PC-3 (cell line): ENCODE results near the gene KCNK4. TPM values are rescaled to one million over a fixed set of nuclear protein-coding genes. Genes with fewer than 3 reads are reported as not detected.
A peak's percentile ranks its signal among the peaks of the same experiment; 100 is the strongest.

ENCODE experiments used
- ATAC-seq: fragments of 200-7000 bp; cut with Tn5 transposase; 2 replicates; pipeline ENCODE4 v1.9.1; 2020; ENCODE audit warnings: mild to moderate bottlenecking, moderate library complexity
- BruUV-seq: library from RNA; stranded (reverse); fragments of 400-500 nt; replicated peaks from 2 replicates; lab custom pipeline; 2021; lab: Mats Ljungman, UMichigan
- CTCF ChIA-PET: fragments of 300-600 bp; sonication (Branson Sonifier 250); formaldehyde crosslinking; loops from one replicate; lab custom pipeline; 2022; ENCODE audit warnings: antibody characterized with exemption; lab: Charles Lee
- POLR2A ChIA-PET: fragments of 300-600 bp; sonication (Branson Sonifier 250); formaldehyde crosslinking; loops from one replicate; lab custom pipeline; 2022; ENCODE audit warnings: antibody characterized with exemption; ENCODE audit not compliant: unreplicated experiment; lab: Charles Lee
- DNase-seq: peaks from one replicate; pipeline ENCODE4 v3.0.0-alpha.2; 2015
- H2AFZ ChIP-seq: fragments of 300-600 bp; sonication (generic); 2 replicates; pipeline ENCODE4 v1.6.0; 2016; ENCODE audit warnings: antibody characterized with exemption, low read length
- H3F3A ChIP-seq: fragments of 300-600 bp; sonication (generic); one replicate; pipeline ENCODE4 v1.6.0; 2017; ENCODE audit warnings: antibody characterized with exemption, low read length, control low read depth, mild to moderate bottlenecking; ENCODE audit not compliant: unreplicated experiment
- H3K27ac ChIP-seq: fragments of 300-600 bp; sonication (generic); 2 replicates; pipeline ENCODE4 v1.5.1; 2016; ENCODE audit warnings: mild to moderate bottlenecking, low read length
- H3K27me3 ChIP-seq: fragments of 300-600 bp; sonication (generic); 2 replicates; pipeline ENCODE4 v1.6.1; 2016; ENCODE audit warnings: low read length, mixed read lengths
- H3K36me3 ChIP-seq: fragments of 300-600 bp; sonication (generic); 2 replicates; pipeline ENCODE4 v1.6.1; 2016; ENCODE audit warnings: low read depth, mixed run types, low read length, mixed read lengths
- H3K4me1 ChIP-seq: fragments of 300-600 bp; sonication (generic); 2 replicates; pipeline ENCODE4 v1.5.1; 2016; ENCODE audit warnings: low read length; ENCODE audit not compliant: insufficient read depth
- H3K4me2 ChIP-seq: fragments of 300-600 bp; sonication (generic); 2 replicates; pipeline ENCODE4 v1.6.0; 2016; ENCODE audit warnings: low read length
- H3K4me3 ChIP-seq: fragments of 300-600 bp; sonication (generic); 2 replicates; pipeline ENCODE4 v1.5.1; 2016; ENCODE audit warnings: mild to moderate bottlenecking, low read length, mixed read lengths
- H3K79me2 ChIP-seq: fragments of 300-600 bp; sonication (generic); 2 replicates; pipeline ENCODE4 v1.6.1; 2017; ENCODE audit warnings: low read length, mixed read lengths
- H3K9ac ChIP-seq: fragments of 300-600 bp; sonication (generic); 2 replicates; pipeline ENCODE4 v1.6.0; 2016; ENCODE audit warnings: mild to moderate bottlenecking, low read length
- H3K9me2 ChIP-seq: fragments of 300-600 bp; sonication (generic); replicated peaks from 2 replicates; pipeline ENCODE4 v1.6.1; 2016; ENCODE audit warnings: mixed run types, low read length, mixed read lengths
- H3K9me3 ChIP-seq: fragments of 300-600 bp; sonication (generic); 2 replicates; pipeline ENCODE4 v1.6.1; 2016; ENCODE audit warnings: low read length, mixed read lengths
- H4K20me1 ChIP-seq: fragments of 300-600 bp; sonication (generic); 2 replicates; pipeline ENCODE4 v1.6.1; 2016; ENCODE audit warnings: low read length, mixed read lengths
- EZH2 ChIP-seq: fragments of 300-600 bp; sonication (generic); IDR thresholded peaks from one replicate; pipeline ENCODE4 v1.6.1; 2017; ENCODE audit warnings: antibody characterized with exemption, mild to moderate bottlenecking, low read length; ENCODE audit not compliant: unreplicated experiment
- EZH2phosphoT487 ChIP-seq: fragments of 300-600 bp; sonication (generic); IDR thresholded peaks from 2 replicates; pipeline ENCODE4 v1.6.1; 2018; ENCODE audit warnings: mild to moderate bottlenecking, antibody characterized with exemption, low read length, borderline replicate concordance
- intact Hi-C: fragments of 100-400 bp; cut with micrococcal nuclease; formaldehyde crosslinking; loops from 2 replicates; pipeline ENCODE4 v1.9.0; 2023
- total RNA-seq: library from RNA; depleted of rRNA; stranded (reverse); fragments of >200 nt; gene quantifications from 2 replicates; pipeline ENCODE4 v1.2.3, GENCODE V29; 2014
- TF ChIP-seq, protein P1 (sequence below): fragments of 300-600 bp; sonication (generic); conservative IDR thresholded peaks from 2 replicates; pipeline ENCODE4 v1.5.1; 2017; ENCODE audit warnings: antibody characterized with exemption, low read depth, mild to moderate bottlenecking, low read length

Gene KCNK4
- total RNA-seq, 1 experiment from 2014 or later = 1.2 TPM

DNA sequence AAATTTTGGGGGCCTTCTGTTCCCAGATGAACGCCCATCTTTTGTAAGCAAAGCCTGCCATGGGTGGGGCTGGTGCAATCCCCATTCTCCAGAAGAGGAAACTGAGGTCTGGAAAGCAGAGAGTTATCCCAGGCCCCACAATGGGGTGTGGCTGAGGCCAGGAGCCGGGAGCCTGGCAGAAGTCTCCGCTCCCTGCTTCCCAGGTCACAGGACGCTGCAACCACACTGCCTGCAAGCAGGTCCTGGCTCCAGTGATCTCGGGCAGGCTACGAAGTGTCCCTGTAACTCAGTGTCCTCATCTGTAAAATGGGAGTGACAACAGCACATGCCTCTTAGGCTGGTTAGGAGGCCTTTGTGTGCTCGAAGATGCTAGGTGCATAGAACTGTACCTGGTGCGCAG lies 38.1 kb upstream of the KCNK4 start:
- Histone ChIP-seq H3K9ac (no peak overlapping the region), H3F3A (no peaks in the 10 kb centered on the region), H3K36me3 (peaks cover 21% of the 10 kb centered on the region), H3K9me2 (no peaks in the 10 kb centered on the region), H3K4me2 (peak overlapping the region; percentile 98), H3K27me3 (no peaks in the 10 kb centered on the region), H3K9me3 (no peaks in the 10 kb centered on the region), H3K79me2 (peaks cover 25% of the 10 kb centered on the region), H4K20me1 (no peaks in the 10 kb centered on the region; the same call in 1 of the 2 replicates), H3K27ac (no peak overlapping the region), H3K4me1 (peaks cover 25% of the 10 kb centered on the region), H2AFZ (no peak overlapping the region), H3K4me3 (peak overlapping the region; percentile 85)
- POLR2A ChIA-PET = no interaction called here
- no peak for ATAC-seq
- DNase-seq = no peak
- intact Hi-C loops = no loop called here
- CTCF ChIA-PET = interaction anchor here (0.6 kb wide), 2 partner anchors 12 to 93 kb away, joined by 3 read pairs; partner anchors contain the start of gene FKBP2
- TSS peak; percentile 9 for BruUV-seq
- TF ChIP-seq, protein P1, sequence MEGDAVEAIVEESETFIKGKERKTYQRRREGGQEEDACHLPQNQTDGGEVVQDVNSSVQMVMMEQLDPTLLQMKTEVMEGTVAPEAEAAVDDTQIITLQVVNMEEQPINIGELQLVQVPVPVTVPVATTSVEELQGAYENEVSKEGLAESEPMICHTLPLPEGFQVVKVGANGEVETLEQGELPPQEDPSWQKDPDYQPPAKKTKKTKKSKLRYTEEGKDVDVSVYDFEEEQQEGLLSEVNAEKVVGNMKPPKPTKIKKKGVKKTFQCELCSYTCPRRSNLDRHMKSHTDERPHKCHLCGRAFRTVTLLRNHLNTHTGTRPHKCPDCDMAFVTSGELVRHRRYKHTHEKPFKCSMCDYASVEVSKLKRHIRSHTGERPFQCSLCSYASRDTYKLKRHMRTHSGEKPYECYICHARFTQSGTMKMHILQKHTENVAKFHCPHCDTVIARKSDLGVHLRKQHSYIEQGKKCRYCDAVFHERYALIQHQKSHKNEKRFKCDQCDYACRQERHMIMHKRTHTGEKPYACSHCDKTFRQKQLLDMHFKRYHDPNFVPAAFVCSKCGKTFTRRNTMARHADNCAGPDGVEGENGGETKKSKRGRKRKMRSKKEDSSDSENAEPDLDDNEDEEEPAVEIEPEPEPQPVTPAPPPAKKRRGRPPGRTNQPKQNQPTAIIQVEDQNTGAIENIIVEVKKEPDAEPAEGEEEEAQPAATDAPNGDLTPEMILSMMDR = no peak
- TF ChIP-seq EZH2phosphoT487 = no peak
- TF ChIP-seq EZH2 = no peak

DNA sequence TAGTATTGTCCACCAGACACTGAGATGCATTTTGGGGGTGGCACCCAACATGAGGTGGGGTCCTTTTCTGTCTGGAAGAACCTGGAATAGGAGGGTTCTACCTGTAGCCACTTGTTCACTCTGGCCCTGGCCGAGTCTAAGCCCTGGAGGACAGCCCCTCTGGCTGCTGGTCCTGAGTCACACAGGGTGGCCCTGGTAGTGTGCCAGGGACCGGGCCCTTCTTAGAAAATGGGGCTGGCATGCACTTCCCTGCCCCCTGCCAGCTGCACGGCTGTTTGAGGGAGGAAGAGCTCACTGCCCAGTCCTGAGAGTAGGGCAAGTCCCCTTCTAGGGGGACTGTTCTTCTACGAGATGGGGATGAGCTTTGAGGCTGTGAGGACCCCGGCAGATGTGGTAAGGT lies 37.6 kb upstream of the KCNK4 start:
- ATAC-seq (no peak), DNase-seq (peak; percentile 44)
- Histone ChIP-seq H3K79me2 (peaks cover 25% of the 10 kb centered on the region), H3K36me3 (peaks cover 21% of the 10 kb centered on the region), H2AFZ (no peak overlapping the region), H3K4me3 (peak overlapping the region; percentile 85; the same call in 1 of the 2 replicates), H3F3A (no peaks in the 10 kb centered on the region), H3K4me1 (peaks cover 25% of the 10 kb centered on the region), H3K27me3 (no peaks in the 10 kb centered on the region), H3K9me2 (no peaks in the 10 kb centered on the region), H3K27ac (no peak overlapping the region), H3K4me2 (peak overlapping the region; percentile 98), H3K9ac (no peak overlapping the region), H3K9me3 (no peaks in the 10 kb centered on the region), H4K20me1 (no peaks in the 10 kb centered on the region; the same call in 1 of the 2 replicates)
- BruUV-seq = no TSS peak
- ChIA-PET CTCF (interaction anchor here (0.6 kb wide), 1 partner anchor 93 kb away, joined by 3 read pairs; no protein-coding TSS in a partner anchor), POLR2A (no interaction called here)
- intact Hi-C loops = no loop called here
- TF ChIP-seq EZH2 (no peak), EZH2phosphoT487 (no peak)
- TF ChIP-seq, protein P1 = no peak

DNA sequence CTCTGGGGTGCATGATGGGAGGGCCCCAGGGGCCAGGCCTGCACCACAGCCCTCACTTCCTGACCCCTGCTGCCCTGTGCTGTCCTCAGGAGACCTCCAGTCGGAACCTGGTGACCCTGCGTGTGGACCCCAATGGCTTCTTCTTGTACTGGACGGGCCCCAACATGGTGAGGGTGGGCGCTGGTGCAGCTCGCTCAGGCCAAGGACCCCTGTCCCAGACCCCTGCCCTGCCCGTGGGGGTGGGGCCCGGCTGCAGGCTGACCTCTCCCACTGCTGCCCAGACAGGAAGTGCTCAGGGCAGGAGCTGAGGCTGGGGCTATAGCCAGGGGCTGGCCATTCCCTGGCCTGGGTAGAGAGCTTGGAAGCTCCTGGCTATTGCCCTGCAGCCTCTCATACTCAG lies 36.8 kb upstream of the KCNK4 start:
- H3K27me3 ChIP-seq = no peaks in the 10 kb centered on the region

More for the DNA sequence above, 36.8 kb upstream of the KCNK4 start:
- DNase-seq (no peak), ATAC-seq (no peak)
- no peaks in the 10 kb centered on the region for H3K9me2 ChIP-seq
- ChIA-PET CTCF (no interaction called here), POLR2A (interaction anchor here (0.5 kb wide), 1 partner anchor 10 kb away, joined by 12 read pairs; no protein-coding TSS in a partner anchor)
- no peaks in the 10 kb centered on the region; the same call in 1 of the 2 replicates for H4K20me1 ChIP-seq
- intact Hi-C loops = no loop called here
- H3K79me2 ChIP-seq = peaks cover 25% of the 10 kb centered on the region
- H3F3A ChIP-seq = no peaks in the 10 kb centered on the region
- no peak overlapping the region for H3K4me2 ChIP-seq
- H3K9me3 ChIP-seq = no peaks in the 10 kb centered on the region
- H2AFZ ChIP-seq = no peak overlapping the region
- H3K9ac ChIP-seq = no peak overlapping the region
- no TSS peak for BruUV-seq
- peaks cover 25% of the 10 kb centered on the region for H3K36me3 ChIP-seq
- TF ChIP-seq, protein P1 = no peak
- TF ChIP-seq EZH2phosphoT487 (no peak), EZH2 (no peak)
- H3K4me3 ChIP-seq = no peak overlapping the region
- H3K27ac ChIP-seq = no peak overlapping the region
- H3K4me1 ChIP-seq = peaks cover 25% of the 10 kb centered on the region
